ENCODE data around the gene RAB19. TPM values are rescaled to one million over a fixed set of nuclear protein-coding genes. Genes with fewer than 3 reads are reported as not detected.

Gene RAB19
- total and polyA plus RNA-seq, 2 donors (not counting 1 experiment from before 2014, with no cell fraction given), result 0.37 to 1.1 TPM

Small RNA genes lying within 50 kb of the gene (small RNA-seq; reads per million reads assigned to genes)
- gene RNA5SP247 (ENCODE audit: insufficient read length, low read depth, low replicate concordance), result not detected
- gene RNA5SP248 (ENCODE audit: insufficient read length, low read depth, low replicate concordance), result 9.5 reads per million, percentile 82 among the genes with 10 or more reads in this experiment

Other genes starting within 250 kb of the RAB19 start
- gene KDM7A, start 227.1 kb upstream of the RAB19 start, total RNA-seq, result 44.3 and 50.8 TPM in 2 replicates
- 16.1 and 28.1 TPM in 2 replicates for gene KDM7A, start 227.1 kb upstream of the RAB19 start, polyA plus RNA-seq
- 20.1 TPM in 2 replicates for gene SLC37A3, start 5.5 kb upstream of the RAB19 start, total RNA-seq
- gene SLC37A3, start 5.5 kb upstream of the RAB19 start, polyA plus RNA-seq, result 9.1 and 23.1 TPM in 2 replicates
- 146 and 147 TPM in 2 replicates for gene MKRN1, start 75.4 kb downstream of the RAB19 start, total RNA-seq
- gene MKRN1, start 75.4 kb downstream of the RAB19 start, polyA plus RNA-seq, result 41.9 and 52.4 TPM in 2 replicates
- not detected in 2 replicates for gene DENND2A, start 236.8 kb downstream of the RAB19 start, total RNA-seq
- gene DENND2A, start 236.8 kb downstream of the RAB19 start, polyA plus RNA-seq, result 0.03 and 0.31 TPM in 2 replicates